Lower lobe of right lung (tissue), 2 donors: ENCODE results near the gene AP5B1. TPM values are rescaled to one million over a fixed set of nuclear protein-coding genes. Genes with fewer than 3 reads are reported as not detected.

Experiments used
- ATAC-seq, 2 donors: fragments of 200-7000 bp; cut with Tn5 transposase; one replicate each; pipeline ENCODE4 v1.9.1; 2020 to 2022; ENCODE audit warnings: mild to moderate bottlenecking in 2 of 2, moderate library complexity in 2 of 2
- DNase-seq: peaks from one replicate; pipeline ENCODE4 v3.0.0-alpha.2; 2020
- H3K27ac ChIP-seq: fragments of 200-600 bp; one replicate; pipeline ENCODE4 v1.8.0; 2022
- H3K27me3 ChIP-seq: fragments of 200-600 bp; one replicate; pipeline ENCODE4 v1.8.0; 2022; ENCODE audit warnings: low read depth
- H3K36me3 ChIP-seq: fragments of 200-600 bp; one replicate; pipeline ENCODE4 v1.8.0; 2022; ENCODE audit warnings: mild to moderate bottlenecking
- H3K4me1 ChIP-seq: fragments of 200-600 bp; one replicate; pipeline ENCODE4 v1.8.0; 2022
- H3K4me3 ChIP-seq: fragments of 200-600 bp; one replicate; pipeline ENCODE4 v1.8.0; 2022; ENCODE audit warnings: mild to moderate bottlenecking
- H3K9me3 ChIP-seq: fragments of 200-600 bp; one replicate; pipeline ENCODE4 v1.8.0; 2022
- CTCF ChIP-seq: fragments of 200-600 bp; IDR thresholded peaks from one replicate; pipeline ENCODE4 v1.8.0; 2022; ENCODE audit warnings: antibody characterized with exemption, mild to moderate bottlenecking
- intact Hi-C: fragments of 100-400 bp; cut with DNase I; formaldehyde crosslinking; loops from one replicate; pipeline ENCODE4 v1.11.0; 2022
- total RNA-seq: library from RNA; stranded (reverse); fragmentation: NEBNext Ultra II Directional; extraction: Animal tissue kit (Norgen Biotek cat#: 25700); gene quantifications from one replicate; pipeline ENCODE4 v1.2.1, GENCODE V29; 2021
- donor health status: DM: no; HTN: yes; CAD: no; lungs with severe emphysema.

The AP5B1 gene
- total RNA-seq, 1 donor from 2014 or later: 46.3 TPM

- peaks cover 36% of the 10 kb centered on the region for H3K36me3 ChIP-seq
- ATAC-seq (no peak), DNase-seq (no peak)
- intact Hi-C loops: no loop called here
- peak overlapping the region; percentile 73 for H3K4me3 ChIP-seq
- H3K27me3 ChIP-seq: no peaks in the 10 kb centered on the region
- no peak overlapping the region for H3K27ac ChIP-seq
- H3K9me3 ChIP-seq: no peaks in the 10 kb centered on the region
- H3K4me1 ChIP-seq: peaks cover 60% of the 10 kb centered on the region
- no peak for TF ChIP-seq CTCF
These were observed 2.9 kb downstream of the AP5B1 start for GRCh38 chr11:65777821-65778361.

DNA sequence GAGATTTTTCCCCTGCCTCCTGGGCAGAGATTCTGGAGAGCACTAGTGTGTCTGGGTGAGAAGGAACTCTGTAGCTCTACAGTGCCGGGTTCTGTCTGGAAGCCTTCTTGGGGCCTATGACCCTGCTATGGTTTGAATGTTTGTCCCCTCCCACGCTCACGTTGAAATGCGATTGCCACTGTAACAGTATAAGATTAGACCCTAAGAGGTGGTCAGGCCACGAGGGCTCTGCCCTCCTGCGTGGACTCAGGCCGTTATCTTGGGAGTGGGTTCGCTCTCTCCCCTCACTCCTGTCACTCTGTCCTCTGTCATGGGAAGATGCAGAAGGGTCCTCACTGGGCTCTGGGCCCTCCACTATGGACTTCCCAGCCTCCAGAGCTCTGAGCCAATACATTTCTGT, 3.5 kb downstream of the AP5B1 start:
- H3K4me3 ChIP-seq: no peak overlapping the region
- H3K36me3 ChIP-seq: peaks cover 36% of the 10 kb centered on the region
- DNase-seq: no peak
- ATAC-seq: no peak
- peaks cover 60% of the 10 kb centered on the region for H3K4me1 ChIP-seq
- TF ChIP-seq CTCF: no peak
- no peaks in the 10 kb centered on the region for H3K27me3 ChIP-seq
- peak overlapping the region; percentile 31 for H3K27ac ChIP-seq
- H3K9me3 ChIP-seq: no peaks in the 10 kb centered on the region
- intact Hi-C loops: no loop called here

DNA sequence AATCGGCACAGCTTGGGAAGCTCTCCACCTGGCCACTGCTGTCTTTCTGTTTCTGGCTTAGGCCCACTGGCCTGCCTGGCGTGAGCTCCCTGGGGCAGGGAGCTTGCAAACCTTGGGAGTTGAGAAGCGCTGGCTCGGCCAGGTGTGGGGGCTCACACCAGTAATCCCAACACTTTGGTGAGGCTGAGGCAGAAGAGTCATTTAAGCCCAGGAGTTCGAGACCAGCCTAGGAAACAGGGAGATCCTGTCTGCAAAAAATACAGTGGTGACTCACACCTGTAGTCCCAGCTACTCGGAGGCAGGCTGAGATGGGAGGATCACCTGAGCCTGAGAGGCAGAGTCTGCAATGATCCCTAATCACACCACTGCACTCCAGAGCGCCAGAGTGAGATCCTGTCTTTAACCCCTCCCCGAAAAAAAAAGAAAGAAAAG, 4.0 kb downstream of the AP5B1 start:
- H3K4me3 ChIP-seq: no peak overlapping the region
- H3K4me1 ChIP-seq: peaks cover 59% of the 10 kb centered on the region
- TF ChIP-seq CTCF: no peak

GRCh38 chr11:65776196-65776595, 4.6 kb downstream of the AP5B1 start:
- DNase-seq (peak; percentile 77), ATAC-seq (peak; percentile 1 to 17)
- intact Hi-C loops: no loop called here
- H3K36me3 ChIP-seq: peaks cover 36% of the 10 kb centered on the region
- H3K4me3 ChIP-seq: no peak overlapping the region
- no peaks in the 10 kb centered on the region for H3K27me3 ChIP-seq
- TF ChIP-seq CTCF: no peak
- H3K9me3 ChIP-seq: no peaks in the 10 kb centered on the region
- H3K4me1 ChIP-seq: peaks cover 55% of the 10 kb centered on the region
- peak overlapping the region; percentile 79 for H3K27ac ChIP-seq

More for the DNA sequence above, 4.0 kb downstream of the AP5B1 start:
- DNase-seq (no peak), ATAC-seq (no peak)
- Histone ChIP-seq H3K9me3 (no peaks in the 10 kb centered on the region), H3K27me3 (no peaks in the 10 kb centered on the region), H3K36me3 (peaks cover 36% of the 10 kb centered on the region), H3K27ac (peak overlapping the region; percentile 79)
- intact Hi-C loops: no loop called here

DNA sequence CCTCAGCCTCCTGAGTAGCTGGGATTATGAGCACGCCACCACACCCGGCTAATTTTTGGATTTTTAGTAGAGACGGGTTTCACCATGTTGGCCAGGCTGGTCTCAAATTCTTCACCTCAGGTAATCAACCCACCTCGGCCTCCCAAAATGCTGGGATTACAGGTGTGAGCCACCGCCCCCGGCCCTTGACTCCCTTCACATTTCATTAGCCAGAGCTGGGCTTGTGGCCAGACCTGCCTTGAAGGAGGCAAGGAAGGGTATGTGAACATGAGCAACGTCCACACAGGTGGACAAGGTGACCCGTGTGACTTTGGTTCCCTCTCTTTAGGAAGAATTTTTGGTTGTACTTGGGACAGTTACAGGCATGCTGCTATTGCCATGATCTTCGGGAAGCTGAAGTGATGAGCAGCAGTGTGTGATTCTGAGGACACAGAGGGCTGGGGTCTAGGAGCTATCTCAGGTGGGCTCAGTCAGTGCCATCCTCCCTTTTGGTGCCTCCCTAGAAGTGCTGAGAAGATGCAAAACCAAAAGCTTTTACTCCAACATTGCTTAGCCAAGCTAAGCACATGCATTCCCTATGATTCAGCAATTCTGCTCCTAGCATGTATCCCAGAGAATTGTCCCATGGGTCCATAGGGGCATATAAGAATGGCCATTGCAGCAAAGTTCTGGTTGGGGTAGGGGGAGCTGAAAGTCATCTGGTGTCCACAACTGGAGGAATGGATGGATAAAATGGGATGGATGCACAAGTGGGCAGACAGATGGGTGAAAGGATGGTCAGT, 6.1 kb downstream of the AP5B1 start:
- Histone ChIP-seq H3K36me3 (peaks cover 36% of the 10 kb centered on the region), H3K27me3 (no peaks in the 10 kb centered on the region), H3K27ac (peak overlapping the region; percentile 79), H3K4me3 (no peak overlapping the region), H3K4me1 (peaks cover 59% of the 10 kb centered on the region), H3K9me3 (no peaks in the 10 kb centered on the region)
- intact Hi-C loops: no loop called here
- TF ChIP-seq CTCF: no peak
- ATAC-seq: no peak
- DNase-seq: no peak
